Measurements from ENCODE around the gene ACER2.

ACER2 gene

DNA sequence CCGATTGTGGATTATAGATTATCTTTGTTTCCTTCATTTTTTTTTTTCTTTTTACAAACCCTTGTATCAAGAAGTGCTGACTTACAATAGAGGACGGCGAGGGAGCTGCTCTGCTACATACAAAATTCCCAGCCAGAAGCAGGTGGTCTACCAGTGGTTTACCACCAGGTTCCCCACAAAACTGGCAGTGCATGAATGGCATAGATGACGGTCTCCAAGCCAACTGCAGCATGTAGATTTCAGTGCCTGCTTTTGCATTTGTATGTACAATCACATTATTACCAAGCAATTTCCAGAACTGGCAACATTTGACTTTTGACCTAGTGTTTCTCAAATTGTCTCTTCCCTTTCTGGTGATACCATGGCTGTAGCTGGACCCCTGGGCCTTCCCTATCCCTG is 84.0 kb downstream of the ACER2 start:
- POLR2A ChIA-PET = no interaction called here
- Histone ChIP-seq H3K4me3 (ENCODE audit: low read depth, low read length) (no peak overlapping the region), H3K9me3 (ENCODE audit: control insufficient read depth, insufficient read depth, low read depth, low read length) (no peaks in the 10 kb centered on the region), H3K4me1 (ENCODE audit: control insufficient read depth, insufficient read depth, low read length) (no peaks in the 10 kb centered on the region), H3K27ac (ENCODE audit: extremely low read depth, low read depth, low read length) (no peak overlapping the region), H3K36me3 (ENCODE audit: control insufficient read depth in 2 of 2, insufficient read depth in 1 of 2, low read length in 2 of 2) (no peaks in the 10 kb centered on the region)
- CTCF ChIA-PET = interaction anchor here (0.5 to 1.5 kb wide), 12 partner anchors 8 to 803 kb away, joined by 3 to 7 read pairs (median 3); no protein-coding TSS in a partner anchor
- TF ChIP-seq ZNF580 (tag by site-specific recombination; IDR thresholded peaks at IDR 0.05) (no peak), ZNF148 (tag by site-specific recombination; IDR thresholded peaks at IDR 0.05; ENCODE audit: borderline replicate concordance) (no peak), ZNF140 (tag by site-specific recombination; IDR thresholded peaks at IDR 0.05) (no peak), REST (tag by site-specific recombination; IDR thresholded peaks at IDR 0.05) (no peak), ZNF529 (tag by site-specific recombination; IDR thresholded peaks at IDR 0.05; ENCODE audit: insufficient replicate concordance) (no peak), ZNF2 (tag by site-specific recombination; IDR thresholded peaks at IDR 0.05) (no peak), ZNF214 (tag by site-specific recombination; IDR thresholded peaks at IDR 0.05; ENCODE audit: borderline replicate concordance) (no peak), ZNF704 (tag by site-specific recombination; IDR thresholded peaks at IDR 0.05) (no peak), HIC1 (tag by site-specific recombination; IDR thresholded peaks at IDR 0.05) (no peak), ZBTB6 (tag by site-specific recombination; IDR thresholded peaks at IDR 0.05) (no peak), ZNF24 (tag by site-specific recombination; IDR thresholded peaks at IDR 0.05) (no peak), ZNF292 (tag by site-specific recombination; IDR thresholded peaks at IDR 0.05; ENCODE audit: borderline replicate concordance, low read depth) (no peak), ZNF626 (tag by site-specific recombination; IDR thresholded peaks at IDR 0.05) (no peak), SCRT2 (tag by site-specific recombination; IDR thresholded peaks at IDR 0.05) (no peak), HOXD13 (CRISPR knock-in tag; IDR thresholded peaks at IDR 0.05; ENCODE audit: borderline replicate concordance) (no peak)
- TF ChIP-seq, protein P1, sequence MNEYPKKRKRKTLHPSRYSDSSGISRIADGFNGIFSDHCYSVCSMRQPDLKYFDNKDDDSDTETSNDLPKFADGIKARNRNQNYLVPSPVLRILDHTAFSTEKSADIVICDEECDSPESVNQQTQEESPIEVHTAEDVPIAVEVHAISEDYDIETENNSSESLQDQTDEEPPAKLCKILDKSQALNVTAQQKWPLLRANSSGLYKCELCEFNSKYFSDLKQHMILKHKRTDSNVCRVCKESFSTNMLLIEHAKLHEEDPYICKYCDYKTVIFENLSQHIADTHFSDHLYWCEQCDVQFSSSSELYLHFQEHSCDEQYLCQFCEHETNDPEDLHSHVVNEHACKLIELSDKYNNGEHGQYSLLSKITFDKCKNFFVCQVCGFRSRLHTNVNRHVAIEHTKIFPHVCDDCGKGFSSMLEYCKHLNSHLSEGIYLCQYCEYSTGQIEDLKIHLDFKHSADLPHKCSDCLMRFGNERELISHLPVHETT (tag by site-specific recombination; IDR thresholded peaks at IDR 0.05) = no peak

Measured in HEK293 (cell line).